HG03460 (cell line): Measurements from ENCODE around the gene CEACAM19.
"Not testable (repeated sequence)": the region's sequence is repeated elsewhere in the genome, so short reads cannot be mapped to it uniquely, and the experiment has no call there.

Experiments used
- ATAC-seq: cut with Tn5 transposase; IDR thresholded peaks from one replicate; pipeline ENCODE4 v1.9.1; 2021; ENCODE audit not compliant: unreplicated experiment

The CEACAM19 gene

GRCh38 chr19:44700547-44700946, 29.3 kb downstream of the CEACAM19 start:
- ATAC-seq, result no peak

- no peak for ATAC-seq
Measured at GRCh38 chr19:44701228-44701627, 29.9 kb downstream of the CEACAM19 start.

GRCh38 chr19:44702551-44703176, 31.4 kb downstream of the CEACAM19 start:
- no peak for ATAC-seq

GRCh38 chr19:44703336-44704078, 32.2 kb downstream of the CEACAM19 start:
- no peak for ATAC-seq

GRCh38 chr19:44704982-44705381, 33.7 kb downstream of the CEACAM19 start:
- no peak for ATAC-seq

- ATAC-seq, result no peak
Measured at GRCh38 chr19:44705502-44706010, 34.3 kb downstream of the CEACAM19 start.

GRCh38 chr19:44706506-44707236, 35.4 kb downstream of the CEACAM19 start:
- ATAC-seq, result no peak

- ATAC-seq, result no peak
Measured at GRCh38 chr19:44707794-44708193, 36.5 kb downstream of the CEACAM19 start.

GRCh38 chr19:44708940-44709339, 37.7 kb downstream of the CEACAM19 start:
- no peak for ATAC-seq

- not testable (repeated sequence) for ATAC-seq
Measured at GRCh38 chr19:44709434-44710266, 38.4 kb downstream of the CEACAM19 start.

- ATAC-seq, result no peak
Measured at GRCh38 chr19:44710483-44710882, 39.2 kb downstream of the CEACAM19 start.

GRCh38 chr19:44712864-44713515, 41.7 kb downstream of the CEACAM19 start:
- ATAC-seq, result no peak

GRCh38 chr19:44714597-44715169, 43.4 kb downstream of the CEACAM19 start:
- ATAC-seq, result no peak

GRCh38 chr19:44717603-44718002, 46.3 kb downstream of the CEACAM19 start:
- ATAC-seq, result no peak

GRCh38 chr19:44718441-44719261, 47.4 kb downstream of the CEACAM19 start:
- no peak for ATAC-seq

GRCh38 chr19:44719262-44719701, 48.0 kb downstream of the CEACAM19 start:
- ATAC-seq, result no peak

- not testable (repeated sequence) for ATAC-seq
Measured at GRCh38 chr19:44720396-44720795, 49.1 kb downstream of the CEACAM19 start.

- ATAC-seq, result no peak
Measured at GRCh38 chr19:44720945-44721344, 49.7 kb downstream of the CEACAM19 start.

- not testable (repeated sequence) for ATAC-seq
Measured at GRCh38 chr19:44721369-44721768, 50.1 kb downstream of the CEACAM19 start.
